ENCODE measurements around the gene CACTIN. TPM values are rescaled to one million over a fixed set of nuclear protein-coding genes. Genes with fewer than 3 reads are reported as not detected.

Gene CACTIN
- total RNA-seq, 2 donors from 2014 or later: 38.2 to 52.8 TPM

GRCh38 chr19:3575949-3576673 lies 50.5 kb downstream of the CACTIN start:
- Histone ChIP-seq H3K9me3 (no peaks in the 10 kb centered on the region), H3K4me1 (replicated peaks) (no peaks in the 10 kb centered on the region), H3K27ac (peak overlapping the region; percentile 10 to 36), H3K27me3 (replicated peaks; ENCODE audit: insufficient read depth) (no peaks in the 10 kb centered on the region), H3K4me3 (peak overlapping the region in 1 of 2 donors; percentile 10), H3K36me3 (no peaks in the 10 kb centered on the region)
- DNase-seq (ENCODE audit: low spot score): no peak
- intact Hi-C loops (cut with DNase I): loop anchor here (10.0 kb wide), 1 partner anchor 71 kb away; the partner anchor contains the start of genes DOHH and FZR1
- TF ChIP-seq, protein P1, sequence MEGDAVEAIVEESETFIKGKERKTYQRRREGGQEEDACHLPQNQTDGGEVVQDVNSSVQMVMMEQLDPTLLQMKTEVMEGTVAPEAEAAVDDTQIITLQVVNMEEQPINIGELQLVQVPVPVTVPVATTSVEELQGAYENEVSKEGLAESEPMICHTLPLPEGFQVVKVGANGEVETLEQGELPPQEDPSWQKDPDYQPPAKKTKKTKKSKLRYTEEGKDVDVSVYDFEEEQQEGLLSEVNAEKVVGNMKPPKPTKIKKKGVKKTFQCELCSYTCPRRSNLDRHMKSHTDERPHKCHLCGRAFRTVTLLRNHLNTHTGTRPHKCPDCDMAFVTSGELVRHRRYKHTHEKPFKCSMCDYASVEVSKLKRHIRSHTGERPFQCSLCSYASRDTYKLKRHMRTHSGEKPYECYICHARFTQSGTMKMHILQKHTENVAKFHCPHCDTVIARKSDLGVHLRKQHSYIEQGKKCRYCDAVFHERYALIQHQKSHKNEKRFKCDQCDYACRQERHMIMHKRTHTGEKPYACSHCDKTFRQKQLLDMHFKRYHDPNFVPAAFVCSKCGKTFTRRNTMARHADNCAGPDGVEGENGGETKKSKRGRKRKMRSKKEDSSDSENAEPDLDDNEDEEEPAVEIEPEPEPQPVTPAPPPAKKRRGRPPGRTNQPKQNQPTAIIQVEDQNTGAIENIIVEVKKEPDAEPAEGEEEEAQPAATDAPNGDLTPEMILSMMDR (IDR thresholded peaks at IDR 0.05): no peak
- TF ChIP-seq POLR2A (IDR thresholded peaks at IDR 0.05) (no peak), POLR2AphosphoS5 (IDR thresholded peaks at IDR 0.05) (no peak)
- 86% methylated on average over 29 of the region's 29 CpGs for WGBS

DNA sequence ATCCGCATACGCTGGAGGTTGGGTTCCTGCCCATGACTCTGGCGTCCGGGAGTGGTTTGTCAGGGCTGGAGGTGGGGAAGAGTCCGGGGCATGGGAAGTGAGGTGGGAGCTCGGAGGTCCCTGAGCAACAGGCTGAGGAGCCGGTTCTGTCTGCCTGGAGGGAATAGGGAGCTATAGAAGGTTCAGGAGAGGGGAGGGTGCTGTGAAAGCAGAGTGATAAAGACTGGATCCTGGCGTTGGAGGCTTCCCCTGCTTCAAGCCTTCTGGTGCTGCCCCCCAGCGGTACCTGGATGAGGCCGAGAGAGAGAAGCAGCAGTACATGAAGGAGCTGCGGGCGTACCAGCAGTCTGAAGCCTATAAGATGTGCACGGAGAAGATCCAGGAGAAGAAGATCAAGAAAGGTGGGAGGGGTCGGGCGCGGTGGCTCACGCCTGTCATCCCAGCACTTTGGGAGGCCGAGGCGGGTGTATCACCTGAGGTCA lies 51.3 kb downstream of the CACTIN start:
- 89% methylated on average over 19 of the region's 19 CpGs for WGBS
- Histone ChIP-seq H3K27ac (no peak overlapping the region), H3K4me1 (replicated peaks) (no peaks in the 10 kb centered on the region), H3K27me3 (replicated peaks; ENCODE audit: insufficient read depth) (no peaks in the 10 kb centered on the region), H3K4me3 (no peak overlapping the region), H3K9me3 (no peaks in the 10 kb centered on the region), H3K36me3 (no peaks in the 10 kb centered on the region)
- no peak for TF ChIP-seq POLR2A (IDR thresholded peaks at IDR 0.05)
- TF ChIP-seq, protein P1 (IDR thresholded peaks at IDR 0.05): peak in 1 of 4 experiments; percentile 20
- no peak for TF ChIP-seq POLR2AphosphoS5 (IDR thresholded peaks at IDR 0.05)
- intact Hi-C loops (cut with DNase I): loop anchor here (10.0 kb wide), 1 partner anchor 70 kb away; the partner anchor contains the start of genes DOHH and FZR1
- DNase-seq (ENCODE audit: low spot score): no peak

- intact Hi-C loops (cut with DNase I): loop anchor here (2.0 to 10.0 kb wide), 2 partner anchors 17 to 69 kb away; partner anchors contain the start of genes DOHH, FZR1 and MFSD12
- Histone ChIP-seq H3K27me3 (replicated peaks; ENCODE audit: insufficient read depth) (no peaks in the 10 kb centered on the region), H3K36me3 (no peaks in the 10 kb centered on the region), H3K9me3 (no peaks in the 10 kb centered on the region), H3K4me3 (peak overlapping the region; percentile 97 to 99), H3K27ac (peak overlapping the region in 1 of 2 donors; percentile 87), H3K4me1 (replicated peaks) (no peaks in the 10 kb centered on the region)
- 61% methylated on average over 54 of the region's 55 CpGs for WGBS
- TF ChIP-seq, protein P1 (IDR thresholded peaks at IDR 0.05): no peak
- peak; percentile 65 for TF ChIP-seq POLR2AphosphoS5 (IDR thresholded peaks at IDR 0.05)
- DNase-seq (ENCODE audit: low spot score): peak; percentile 94
Observed at GRCh38 chr19:3573858-3574637, 52.5 kb downstream of the CACTIN start.

GRCh38 chr19:3573162-3573857 lies 53.3 kb downstream of the CACTIN start:
- Histone ChIP-seq H3K27me3 (replicated peaks; ENCODE audit: insufficient read depth) (no peaks in the 10 kb centered on the region), H3K27ac (peak overlapping the region; percentile 87 to 89), H3K4me3 (peak overlapping the region; percentile 97 to 99), H3K9me3 (no peaks in the 10 kb centered on the region), H3K36me3 (no peaks in the 10 kb centered on the region), H3K4me1 (replicated peaks) (no peaks in the 10 kb centered on the region)
- WGBS: under 1% methylated on average over 54 of the region's 60 CpGs
- intact Hi-C loops (cut with DNase I): loop anchor here (2.0 to 10.0 kb wide), 2 partner anchors 17 to 69 kb away; partner anchors contain the start of genes DOHH, FZR1 and MFSD12
- TF ChIP-seq, protein P1 (IDR thresholded peaks at IDR 0.05): no peak
- TF ChIP-seq POLR2AphosphoS5 (IDR thresholded peaks at IDR 0.05) (no peak), POLR2A (IDR thresholded peaks at IDR 0.05) (peak; percentile 24)
- DNase-seq (ENCODE audit: low spot score): no peak
